ENCODE results near the gene PNLIPRP3.
"Not testable (repeated sequence)": the region's sequence is repeated elsewhere in the genome, so short reads cannot be mapped to it uniquely, and the experiment has no call there.

PNLIPRP3 gene

GRCh38 chr10:116385994-116386809 lies 41.4 kb upstream of the PNLIPRP3 start:
- no peaks in the 10 kb centered on the region for H3K79me2 ChIP-seq (ENCODE audit: low read length)
- H3K27ac ChIP-seq (ENCODE audit: low read length) = no peak overlapping the region
- no peaks in the 10 kb centered on the region for H3K27me3 ChIP-seq (replicated peaks; ENCODE audit: insufficient read depth, low read length)
- H3K9me2 ChIP-seq (replicated peaks; ENCODE audit: insufficient read depth, low read length) = no peaks in the 10 kb centered on the region
- H2AFZ ChIP-seq (ENCODE audit: low read length) = no peak overlapping the region
- DNase-seq = peak; percentile 34
- no peak overlapping the region for H3K4me2 ChIP-seq (ENCODE audit: low read depth, low read length)
- H3K9ac ChIP-seq (ENCODE audit: low read length) = no peak overlapping the region
- H3K9me3 ChIP-seq (replicated peaks; ENCODE audit: insufficient read depth, low read length) = no peaks in the 10 kb centered on the region
- TF ChIP-seq CTCF (IDR thresholded peaks at IDR 0.05; ENCODE audit: low read length) = peak; percentile 48
- no peak for TF ChIP-seq EZH2 (optimal IDR thresholded peaks at IDR 0.05; ENCODE audit: low read depth, low read length)
- H4K20me1 ChIP-seq (ENCODE audit: insufficient read depth, low read length) = no peaks in the 10 kb centered on the region
- H3K4me1 ChIP-seq (ENCODE audit: low read length) = no peaks in the 10 kb centered on the region
- H3K36me3 ChIP-seq (replicated peaks; ENCODE audit: insufficient read depth, low read length) = no peaks in the 10 kb centered on the region
- H3K4me3 ChIP-seq (ENCODE audit: low read length) = no peak overlapping the region
- no peaks in the 10 kb centered on the region for H3F3A ChIP-seq (ENCODE audit: insufficient read depth, low read length)

GRCh38 chr10:116393246-116393831 lies 34.3 kb upstream of the PNLIPRP3 start:
- H4K20me1 ChIP-seq (ENCODE audit: insufficient read depth, low read length); DNase-seq: not testable (repeated sequence)

GRCh38 chr10:116395223-116395985 lies 32.2 kb upstream of the PNLIPRP3 start:
- no peaks in the 10 kb centered on the region for H3K9me3 ChIP-seq (replicated peaks; ENCODE audit: insufficient read depth, low read length)
- no peaks in the 10 kb centered on the region for H3K9me2 ChIP-seq (replicated peaks; ENCODE audit: insufficient read depth, low read length)
- H4K20me1 ChIP-seq (ENCODE audit: insufficient read depth, low read length) = no peaks in the 10 kb centered on the region
- no peaks in the 10 kb centered on the region for H3K4me1 ChIP-seq (ENCODE audit: low read length)
- H3K36me3 ChIP-seq (replicated peaks; ENCODE audit: insufficient read depth, low read length) = no peaks in the 10 kb centered on the region
- no peaks in the 10 kb centered on the region for H3K27me3 ChIP-seq (replicated peaks; ENCODE audit: insufficient read depth, low read length)
- no peaks in the 10 kb centered on the region for H3K79me2 ChIP-seq (ENCODE audit: low read length)
- no peak overlapping the region for H3K9ac ChIP-seq (ENCODE audit: low read length)
- H3F3A ChIP-seq (ENCODE audit: insufficient read depth, low read length) = no peaks in the 10 kb centered on the region
- H3K4me2 ChIP-seq (ENCODE audit: low read depth, low read length) = no peak overlapping the region
- no peak for DNase-seq
- no peak overlapping the region for H3K4me3 ChIP-seq (ENCODE audit: low read length)
- no peak overlapping the region for H2AFZ ChIP-seq (ENCODE audit: low read length)
- TF ChIP-seq EZH2 (optimal IDR thresholded peaks at IDR 0.05; ENCODE audit: low read depth, low read length) (no peak), EZH2phosphoT487 (IDR thresholded peaks at IDR 0.05; ENCODE audit: low read length) (no peak), CTCF (IDR thresholded peaks at IDR 0.05; ENCODE audit: low read length) (no peak)
- no peak overlapping the region for H3K27ac ChIP-seq (ENCODE audit: low read length)

More at GRCh38 chr10:116393246-116393831, 34.3 kb upstream of the PNLIPRP3 start:
- H3K9me3 ChIP-seq (replicated peaks; ENCODE audit: insufficient read depth, low read length); H2AFZ ChIP-seq (ENCODE audit: low read length); H3K27ac ChIP-seq (ENCODE audit: low read length); H3K4me2 ChIP-seq (ENCODE audit: low read depth, low read length); H3K9ac ChIP-seq (ENCODE audit: low read length); H3K79me2 ChIP-seq (ENCODE audit: low read length); H3F3A ChIP-seq (ENCODE audit: insufficient read depth, low read length); H3K27me3 ChIP-seq (replicated peaks; ENCODE audit: insufficient read depth, low read length); H3K4me3 ChIP-seq (ENCODE audit: low read length); H3K4me1 ChIP-seq (ENCODE audit: low read length); H3K9me2 ChIP-seq (replicated peaks; ENCODE audit: insufficient read depth, low read length); H3K36me3 ChIP-seq (replicated peaks; ENCODE audit: insufficient read depth, low read length): not testable (repeated sequence)
